CD1c-positive myeloid dendritic cell (primary cell): ENCODE measurements around the gene PTPRM.
A peak's percentile ranks its signal among the peaks of the same experiment; 100 is the strongest.

ENCODE experiments used
- DNase-seq: peaks from one replicate; pipeline ENCODE4 v3.0.0-alpha.2; 2016; ENCODE audit errors: extremely low spot score

The PTPRM gene

GRCh38 chr18:7567474-7568425 lies 634 bp downstream of the PTPRM start:
- DNase-seq: peak; percentile 58

- DNase-seq: no peak
Observed at GRCh38 chr18:7568426-7568825, 1.3 kb downstream of the PTPRM start.

- no peak for DNase-seq
Observed at GRCh38 chr18:7571626-7572025, 4.5 kb downstream of the PTPRM start.

- DNase-seq: no peak
Observed at GRCh38 chr18:7572822-7573221, 5.7 kb downstream of the PTPRM start.

- no peak for DNase-seq
Observed at GRCh38 chr18:7575465-7576028, 8.4 kb downstream of the PTPRM start.

GRCh38 chr18:7576077-7576476 lies 9.0 kb downstream of the PTPRM start:
- DNase-seq: no peak

GRCh38 chr18:7576685-7577084 lies 9.6 kb downstream of the PTPRM start:
- DNase-seq: no peak

GRCh38 chr18:7577706-7578105 lies 10.6 kb downstream of the PTPRM start:
- DNase-seq: no peak

GRCh38 chr18:7579176-7579917 lies 12.2 kb downstream of the PTPRM start:
- DNase-seq: no peak

GRCh38 chr18:7579918-7580542 lies 12.9 kb downstream of the PTPRM start:
- DNase-seq: no peak

GRCh38 chr18:7584646-7585275 lies 17.6 kb downstream of the PTPRM start:
- no peak for DNase-seq

- DNase-seq: no peak
Observed at GRCh38 chr18:7585276-7585670, 18.2 kb downstream of the PTPRM start.

- no peak for DNase-seq
Observed at GRCh38 chr18:7586379-7586778, 19.3 kb downstream of the PTPRM start.

- peak; percentile 17 for DNase-seq
Observed at GRCh38 chr18:7590826-7591560, 23.9 kb downstream of the PTPRM start.

GRCh38 chr18:7592305-7593071 lies 25.4 kb downstream of the PTPRM start:
- DNase-seq: no peak

- no peak for DNase-seq
Observed at GRCh38 chr18:7593218-7593819, 26.2 kb downstream of the PTPRM start.

GRCh38 chr18:7596147-7596546 lies 29.0 kb downstream of the PTPRM start:
- no peak for DNase-seq

- no peak for DNase-seq
Observed at GRCh38 chr18:7597500-7597899, 30.4 kb downstream of the PTPRM start.

GRCh38 chr18:7598167-7599047 lies 31.3 kb downstream of the PTPRM start:
- no peak for DNase-seq
